NCI-H510A treated with DMSO at 0.1 percent for 48 hours (cell line): Measurements from ENCODE around the gene FXYD7.
"Not testable (repeated sequence)": the region's sequence is repeated elsewhere in the genome, so short reads cannot be mapped to it uniquely, and the experiment has no call there.

Experiments
- DNase-seq: peaks from one replicate; lab custom pipeline; 2025; lab: John Stamatoyannopoulos, UW

Gene FXYD7

GRCh38 chr19:35127871-35128270 is 15.2 kb upstream of the FXYD7 start:
- DNase-seq, result no peak

- no peak for DNase-seq
Measured at GRCh38 chr19:35128398-35129057, 14.5 kb upstream of the FXYD7 start.

- DNase-seq, result not testable (repeated sequence)
Measured at GRCh38 chr19:35129724-35130274, 13.3 kb upstream of the FXYD7 start.

GRCh38 chr19:35130761-35131720 is 12.0 kb upstream of the FXYD7 start:
- no peak for DNase-seq

- no peak for DNase-seq
Measured at GRCh38 chr19:35132254-35132653, 10.8 kb upstream of the FXYD7 start.

GRCh38 chr19:35133826-35134225 is 9.2 kb upstream of the FXYD7 start:
- DNase-seq, result no peak

GRCh38 chr19:35134601-35135242 is 8.3 kb upstream of the FXYD7 start, which contains the start of gene LGI4:
Gene LGI4, minus strand, starts transcription at chr19:35135059. Its CDS starts 379 bp downstream, at chr19:35134680.
- no peak for DNase-seq

- DNase-seq, result no peak
Measured at GRCh38 chr19:35135389-35135909, 7.6 kb upstream of the FXYD7 start.

- no peak for DNase-seq
Measured at GRCh38 chr19:35136231-35136630, 6.8 kb upstream of the FXYD7 start.

- DNase-seq, result no peak
Measured at GRCh38 chr19:35136977-35137702, 5.9 kb upstream of the FXYD7 start.

GRCh38 chr19:35138305-35138892 is 4.7 kb upstream of the FXYD7 start, which contains the start of gene FXYD1:
Gene FXYD1, plus strand, starts transcription at chr19:35138824. Its CDS starts 1,256 bp downstream, at chr19:35140080.
- no peak for DNase-seq

- no peak for DNase-seq
Measured at GRCh38 chr19:35140207-35140961, 2.7 kb upstream of the FXYD7 start.

GRCh38 chr19:35140962-35141836 is 1.9 kb upstream of the FXYD7 start:
- no peak for DNase-seq

- no peak for DNase-seq
Measured at GRCh38 chr19:35141837-35142605, 1.0 kb upstream of the FXYD7 start.

GRCh38 chr19:35142606-35143230 is 337 bp upstream of the FXYD7 start:
- DNase-seq, result no peak

GRCh38 chr19:35143818-35144217 is 763 bp downstream of the FXYD7 start:
- DNase-seq, result no peak

- DNase-seq, result no peak
Measured at GRCh38 chr19:35144259-35144599, 1.2 kb downstream of the FXYD7 start.
